GM12865 (cell line): ENCODE measurements around the gene PPP1R7.

ENCODE experiments used
- DNase-seq: peaks from one replicate; pipeline ENCODE4 v3.0.0; 2010; ENCODE audit warnings: low read depth
- H3K4me3 ChIP-seq: 2 replicates; pipeline ENCODE4 v1.5.1; 2011; ENCODE audit warnings: mild to moderate bottlenecking, low read depth, low read length, control low read depth
- CTCF ChIP-seq: IDR thresholded peaks from 2 replicates; pipeline ENCODE4 v1.5.1; 2011; ENCODE audit warnings: low read length, control low read depth, low read depth, inconsistent platforms; ENCODE audit not compliant: insufficient read depth; ENCODE audit errors: missing control alignments

Gene PPP1R7

GRCh38 chr2:241223211-241224017 is 73.1 kb downstream of the PPP1R7 start:
- H3K4me3 ChIP-seq, result no peak overlapping the region
- TF ChIP-seq CTCF, result no peak
- no peak for DNase-seq

- DNase-seq, result no peak
- no peak overlapping the region for H3K4me3 ChIP-seq
- no peak for TF ChIP-seq CTCF
Measured at GRCh38 chr2:241224018-241224850, 74.0 kb downstream of the PPP1R7 start.

- no peak overlapping the region for H3K4me3 ChIP-seq
- TF ChIP-seq CTCF, result no peak
- DNase-seq, result no peak
Measured at GRCh38 chr2:241224851-241225438, 74.7 kb downstream of the PPP1R7 start.

GRCh38 chr2:241225545-241225944 is 75.3 kb downstream of the PPP1R7 start:
- no peak for TF ChIP-seq CTCF
- no peak for DNase-seq
- no peak overlapping the region for H3K4me3 ChIP-seq

GRCh38 chr2:241225983-241226382 is 75.7 kb downstream of the PPP1R7 start:
- no peak for DNase-seq
- H3K4me3 ChIP-seq, result no peak overlapping the region
- no peak for TF ChIP-seq CTCF

- TF ChIP-seq CTCF, result no peak
Measured at GRCh38 chr2:241226723-241227572, 76.7 kb downstream of the PPP1R7 start.

More at GRCh38 chr2:241226723-241227572, 76.7 kb downstream of the PPP1R7 start:
- no peak overlapping the region for H3K4me3 ChIP-seq
- no peak for DNase-seq
